GM23338 (cell line): Measurements from ENCODE around the gene VWDE.

Experiments used
- CREB1 ChIP-seq: fragments of 250-450 bp; sonication (Bioruptor Pico); IDR thresholded peaks from 2 replicates; pipeline ENCODE4 v1.5.0; 2020; ENCODE audit warnings: low read depth, mild to moderate bottlenecking, moderate library complexity
- ETS1 ChIP-seq: IDR thresholded peaks from 2 replicates; pipeline ENCODE4 v1.6.1; 2016; ENCODE audit warnings: antibody characterized with exemption
- EZH2 ChIP-seq: fragments of 200-600 bp; sonication (generic); IDR thresholded peaks from one replicate; pipeline ENCODE4 v1.8.0; 2017; ENCODE audit warnings: antibody characterized with exemption, mild to moderate bottlenecking, low read depth; ENCODE audit not compliant: unreplicated experiment
- EZH2phosphoT487 ChIP-seq: fragments of 200-600 bp; sonication (generic); IDR thresholded peaks from one replicate; pipeline ENCODE4 v1.8.1; 2018; ENCODE audit warnings: antibody characterized with exemption; ENCODE audit not compliant: unreplicated experiment
- JUNB ChIP-seq: IDR thresholded peaks from one replicate; pipeline ENCODE4 v1.6.1; 2016; ENCODE audit warnings: antibody characterized with exemption; ENCODE audit not compliant: unreplicated experiment
- NANOG ChIP-seq: IDR thresholded peaks from 2 replicates; pipeline ENCODE4 v1.6.1; 2016; ENCODE audit warnings: antibody characterized with exemption, borderline replicate concordance
- POLR2AphosphoS5 ChIP-seq: IDR thresholded peaks from 2 replicates; pipeline ENCODE4 v1.6.1; 2016; ENCODE audit warnings: antibody characterized with exemption, low read depth
- REST ChIP-seq: IDR thresholded peaks from one replicate; pipeline ENCODE4 v1.6.1; 2018; ENCODE audit warnings: antibody characterized with exemption; ENCODE audit not compliant: unreplicated experiment
- ZNF114 ChIP-seq: fragments of 250-450 bp; sonication (Bioruptor Pico); IDR thresholded peaks from 2 replicates; pipeline ENCODE4 v1.5.0; 2020; ENCODE audit warnings: mild to moderate bottlenecking, moderate library complexity
- ZNF331 ChIP-seq: fragments of 250-450 bp; sonication (Bioruptor Pico); IDR thresholded peaks from 2 replicates; pipeline ENCODE4 v1.5.0; 2020; ENCODE audit warnings: low read depth, mild to moderate bottlenecking, moderate library complexity
- TF ChIP-seq, protein P1 (sequence below), 2 experiments: fragments of 200-600 bp in 1 of 2; sonication (generic) in 1 of 2; conservative IDR thresholded peaks; 2 replicates each; pipeline versions ENCODE4 v1.5.1 to v1.6.1; 2016 to 2017; ENCODE audit warnings: antibody characterized with exemption in 2 of 2, low read depth in 2 of 2, mild to moderate bottlenecking in 2 of 2, moderate library complexity in 1 of 2

DNA sequence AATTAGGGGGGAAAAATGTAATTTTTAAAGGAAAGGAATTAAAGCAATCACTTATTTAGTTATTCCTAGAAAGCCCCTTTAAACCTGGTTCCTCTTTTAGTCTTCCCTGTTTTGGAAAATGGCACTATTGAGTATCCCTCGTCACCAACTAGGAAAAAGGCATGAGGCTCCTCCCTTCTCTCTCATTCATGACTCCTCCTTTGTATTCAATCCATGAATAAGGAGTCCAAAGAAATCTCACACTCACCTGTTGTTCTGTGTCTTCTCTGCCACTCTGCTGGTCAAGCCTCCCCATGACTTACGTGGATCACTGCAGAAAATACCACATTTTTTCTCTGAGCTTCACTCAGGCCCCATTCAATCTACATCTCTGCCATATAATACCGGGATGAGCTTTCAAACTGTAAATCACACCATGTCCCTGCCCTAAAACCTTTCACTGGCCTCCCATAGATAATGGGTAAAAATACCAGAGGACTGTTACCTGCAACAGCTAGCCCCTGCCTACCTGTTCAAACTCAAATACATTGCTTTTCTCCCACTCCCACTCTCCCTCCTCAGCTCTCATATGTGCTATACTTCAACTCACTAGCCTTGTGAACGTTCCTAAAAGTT lies 5.5 kb upstream of the VWDE start:
- TF ChIP-seq POLR2AphosphoS5: no peak
- TF ChIP-seq, protein P1, sequence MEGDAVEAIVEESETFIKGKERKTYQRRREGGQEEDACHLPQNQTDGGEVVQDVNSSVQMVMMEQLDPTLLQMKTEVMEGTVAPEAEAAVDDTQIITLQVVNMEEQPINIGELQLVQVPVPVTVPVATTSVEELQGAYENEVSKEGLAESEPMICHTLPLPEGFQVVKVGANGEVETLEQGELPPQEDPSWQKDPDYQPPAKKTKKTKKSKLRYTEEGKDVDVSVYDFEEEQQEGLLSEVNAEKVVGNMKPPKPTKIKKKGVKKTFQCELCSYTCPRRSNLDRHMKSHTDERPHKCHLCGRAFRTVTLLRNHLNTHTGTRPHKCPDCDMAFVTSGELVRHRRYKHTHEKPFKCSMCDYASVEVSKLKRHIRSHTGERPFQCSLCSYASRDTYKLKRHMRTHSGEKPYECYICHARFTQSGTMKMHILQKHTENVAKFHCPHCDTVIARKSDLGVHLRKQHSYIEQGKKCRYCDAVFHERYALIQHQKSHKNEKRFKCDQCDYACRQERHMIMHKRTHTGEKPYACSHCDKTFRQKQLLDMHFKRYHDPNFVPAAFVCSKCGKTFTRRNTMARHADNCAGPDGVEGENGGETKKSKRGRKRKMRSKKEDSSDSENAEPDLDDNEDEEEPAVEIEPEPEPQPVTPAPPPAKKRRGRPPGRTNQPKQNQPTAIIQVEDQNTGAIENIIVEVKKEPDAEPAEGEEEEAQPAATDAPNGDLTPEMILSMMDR (conservative IDR thresholded peaks at IDR 0.05; ENCODE audit: low read depth in 2 of 2): no peak
- no peak for TF ChIP-seq JUNB
- no peak for TF ChIP-seq EZH2
- no peak for TF ChIP-seq CREB1
- TF ChIP-seq EZH2phosphoT487: no peak
- no peak for TF ChIP-seq NANOG
- no peak for TF ChIP-seq REST
- no peak for TF ChIP-seq ZNF331
- TF ChIP-seq ZNF114: no peak
- TF ChIP-seq ETS1: no peak
